Neural progenitor cell (in vitro differentiated cells): ENCODE data around the gene BCAT1.
"Not testable (repeated sequence)": the region's sequence is repeated elsewhere in the genome, so short reads cannot be mapped to it uniquely, and the experiment has no call there.

Experiments
- CTCF ChIP-seq: fragments of 200-600 bp; sonication (generic); IDR thresholded peaks from 2 replicates; pipeline ENCODE4 v1.5.1; 2017; ENCODE audit warnings: antibody characterized with exemption, mild to moderate bottlenecking
- EZH2 ChIP-seq: fragments of 200-600 bp; sonication (generic); IDR thresholded peaks from 2 replicates; pipeline ENCODE4 v1.6.1; 2017; ENCODE audit warnings: antibody characterized with exemption, mild to moderate bottlenecking, moderate library complexity
- EZH2phosphoT487 ChIP-seq: fragments of 200-600 bp; sonication (generic); IDR thresholded peaks from 2 replicates; pipeline ENCODE4 v1.6.1; 2017; ENCODE audit warnings: antibody characterized with exemption

- TF ChIP-seq EZH2, CTCF, EZH2phosphoT487: not testable (repeated sequence)
Observed at GRCh38 chr12:24939551-24939950, 9.3 kb downstream of the BCAT1 start.
